ENCODE measurements around the gene INAFM1.
"Not testable (repeated sequence)": the region's sequence is repeated elsewhere in the genome, so short reads cannot be mapped to it uniquely, and the experiment has no call there.

INAFM1 gene

GRCh38 chr19:47271949-47272348 lies 2.7 kb upstream of the INAFM1 start:
- Histone ChIP-seq H3K27me3 (ENCODE audit: control insufficient read depth, insufficient read depth, low read length) (peaks cover 4% of the 10 kb centered on the region; the same call in 1 of the 2 replicates), H3K4me1 (ENCODE audit: control insufficient read depth, insufficient read depth, low read length) (0 out of 2 replicates have a peak, but pooled peaks cover 1% of the 10 kb centered on the region), H3K27ac (ENCODE audit: low read length) (no peak overlapping the region), H3K4me3 (ENCODE audit: low read length) (no peak overlapping the region), H3K9me3 (ENCODE audit: control insufficient read depth, insufficient read depth, low read length) (no peaks in the 10 kb centered on the region), H3K36me3 (ENCODE audit: control insufficient read depth, insufficient read depth, low read length) (peaks cover 8% of the 10 kb centered on the region; the same call in 1 of the 2 replicates)
- WGBS (ENCODE audit: insufficient coverage, insufficient read length), result no CpG with 5 or more reads among the region's 6 CpGs
- no peak for DNase-seq (ENCODE audit: low read depth, low spot score)

- H3K9me3 ChIP-seq (ENCODE audit: control insufficient read depth, insufficient read depth, low read length), result no peaks in the 10 kb centered on the region
- H3K36me3 ChIP-seq (ENCODE audit: control insufficient read depth, insufficient read depth, low read length), result peaks cover 4% of the 10 kb centered on the region; the same call in 1 of the 2 replicates
- H3K4me1 ChIP-seq (ENCODE audit: control insufficient read depth, insufficient read depth, low read length), result 0 out of 2 replicates have a peak, but pooled peaks cover 1% of the 10 kb centered on the region
- DNase-seq (ENCODE audit: low read depth, low spot score), result no peak
- peaks cover 4% of the 10 kb centered on the region; the same call in 1 of the 2 replicates for H3K27me3 ChIP-seq (ENCODE audit: control insufficient read depth, insufficient read depth, low read length)
- peak overlapping the region; percentile 60; the same call in 1 of the 2 replicates for H3K4me3 ChIP-seq (ENCODE audit: low read length)
- no CpG with 5 or more reads among the region's 42 CpGs for WGBS (ENCODE audit: insufficient coverage, insufficient read length)
- no peak overlapping the region for H3K27ac ChIP-seq (ENCODE audit: low read length)
Measured at GRCh38 chr19:47272448-47273312, 2.0 kb upstream of the INAFM1 start.

GRCh38 chr19:47273313-47274070 lies 1.2 kb upstream of the INAFM1 start:
- Histone ChIP-seq H3K4me3 (ENCODE audit: low read length) (peak overlapping the region; percentile 60; the same call in 1 of the 2 replicates), H3K4me1 (ENCODE audit: control insufficient read depth, insufficient read depth, low read length) (0 out of 2 replicates have a peak, but pooled peaks cover 1% of the 10 kb centered on the region), H3K36me3 (ENCODE audit: control insufficient read depth, insufficient read depth, low read length) (peaks cover 4% of the 10 kb centered on the region; the same call in 1 of the 2 replicates), H3K27ac (ENCODE audit: low read length) (no peak overlapping the region), H3K27me3 (ENCODE audit: control insufficient read depth, insufficient read depth, low read length) (peaks cover 4% of the 10 kb centered on the region; the same call in 1 of the 2 replicates), H3K9me3 (ENCODE audit: control insufficient read depth, insufficient read depth, low read length) (no peaks in the 10 kb centered on the region)
- no peak for DNase-seq (ENCODE audit: low read depth, low spot score)
- WGBS (ENCODE audit: insufficient coverage, insufficient read length), result no CpG with 5 or more reads among the region's 54 CpGs

GRCh38 chr19:47274891-47275761 lies 441 bp downstream of the INAFM1 start:
- Histone ChIP-seq H3K4me3 (ENCODE audit: low read length) (peak overlapping the region; percentile 71), H3K9me3 (ENCODE audit: control insufficient read depth, insufficient read depth, low read length) (no peaks in the 10 kb centered on the region), H3K36me3 (ENCODE audit: control insufficient read depth, insufficient read depth, low read length) (peaks cover 4% of the 10 kb centered on the region; the same call in 1 of the 2 replicates), H3K27ac (ENCODE audit: low read length) (no peak overlapping the region), H3K4me1 (ENCODE audit: control insufficient read depth, insufficient read depth, low read length) (0 out of 2 replicates have a peak, but pooled peaks cover 1% of the 10 kb centered on the region), H3K27me3 (ENCODE audit: control insufficient read depth, insufficient read depth, low read length) (peaks cover 4% of the 10 kb centered on the region; the same call in 1 of the 2 replicates)
- WGBS (ENCODE audit: insufficient coverage, insufficient read length), result no CpG with 5 or more reads among the region's 82 CpGs
- no peak for DNase-seq (ENCODE audit: low read depth, low spot score)

GRCh38 chr19:47275791-47276461 lies 1.2 kb downstream of the INAFM1 start:
- WGBS (ENCODE audit: insufficient coverage, insufficient read length), result no CpG with 5 or more reads among the region's 13 CpGs
- 0 out of 2 replicates have a peak, but pooled peaks cover 1% of the 10 kb centered on the region for H3K4me1 ChIP-seq (ENCODE audit: control insufficient read depth, insufficient read depth, low read length)
- H3K27me3 ChIP-seq (ENCODE audit: control insufficient read depth, insufficient read depth, low read length), result peaks cover 4% of the 10 kb centered on the region; the same call in 1 of the 2 replicates
- no peak overlapping the region for H3K27ac ChIP-seq (ENCODE audit: low read length)
- no peak overlapping the region for H3K4me3 ChIP-seq (ENCODE audit: low read length)
- no peaks in the 10 kb centered on the region for H3K36me3 ChIP-seq (ENCODE audit: control insufficient read depth, insufficient read depth, low read length)
- DNase-seq (ENCODE audit: low read depth, low spot score), result no peak
- no peaks in the 10 kb centered on the region for H3K9me3 ChIP-seq (ENCODE audit: control insufficient read depth, insufficient read depth, low read length)

GRCh38 chr19:47276513-47276912 lies 1.8 kb downstream of the INAFM1 start:
- H3K36me3 ChIP-seq (ENCODE audit: control insufficient read depth, insufficient read depth, low read length); H3K4me3 ChIP-seq (ENCODE audit: low read length); H3K27ac ChIP-seq (ENCODE audit: low read length); H3K4me1 ChIP-seq (ENCODE audit: control insufficient read depth, insufficient read depth, low read length); DNase-seq (ENCODE audit: low read depth, low spot score); H3K27me3 ChIP-seq (ENCODE audit: control insufficient read depth, insufficient read depth, low read length); H3K9me3 ChIP-seq (ENCODE audit: control insufficient read depth, insufficient read depth, low read length): not testable (repeated sequence)
- no CpG with 5 or more reads among the region's 3 CpGs for WGBS (ENCODE audit: insufficient coverage, insufficient read length)

- Histone ChIP-seq H3K27me3 (ENCODE audit: control insufficient read depth, insufficient read depth, low read length) (peaks cover 4% of the 10 kb centered on the region; the same call in 1 of the 2 replicates), H3K4me1 (ENCODE audit: control insufficient read depth, insufficient read depth, low read length) (no peaks in the 10 kb centered on the region), H3K27ac (ENCODE audit: low read length) (no peak overlapping the region), H3K36me3 (ENCODE audit: control insufficient read depth, insufficient read depth, low read length) (no peaks in the 10 kb centered on the region), H3K4me3 (ENCODE audit: low read length) (no peak overlapping the region), H3K9me3 (ENCODE audit: control insufficient read depth, insufficient read depth, low read length) (no peaks in the 10 kb centered on the region)
- no peak for DNase-seq (ENCODE audit: low read depth, low spot score)
- WGBS (ENCODE audit: insufficient coverage, insufficient read length), result no CpG with 5 or more reads among the region's 13 CpGs
Measured at GRCh38 chr19:47280183-47280797, 5.6 kb downstream of the INAFM1 start.

- Histone ChIP-seq H3K9me3 (ENCODE audit: control insufficient read depth, insufficient read depth, low read length) (no peaks in the 10 kb centered on the region), H3K27ac (ENCODE audit: low read length) (no peak overlapping the region), H3K36me3 (ENCODE audit: control insufficient read depth, insufficient read depth, low read length) (no peaks in the 10 kb centered on the region), H3K4me1 (ENCODE audit: control insufficient read depth, insufficient read depth, low read length) (no peaks in the 10 kb centered on the region), H3K4me3 (ENCODE audit: low read length) (no peak overlapping the region), H3K27me3 (ENCODE audit: control insufficient read depth, insufficient read depth, low read length) (no peaks in the 10 kb centered on the region)
- WGBS (ENCODE audit: insufficient coverage, insufficient read length), result 100% methylated on average over 4 of the region's 10 CpGs
- no peak for DNase-seq (ENCODE audit: low read depth, low spot score)
Measured at GRCh38 chr19:47283405-47284059, 8.8 kb downstream of the INAFM1 start.

All from iPS DF 6.9 (cell line).